Measurements from ENCODE around the gene VGLL4.

DNA sequence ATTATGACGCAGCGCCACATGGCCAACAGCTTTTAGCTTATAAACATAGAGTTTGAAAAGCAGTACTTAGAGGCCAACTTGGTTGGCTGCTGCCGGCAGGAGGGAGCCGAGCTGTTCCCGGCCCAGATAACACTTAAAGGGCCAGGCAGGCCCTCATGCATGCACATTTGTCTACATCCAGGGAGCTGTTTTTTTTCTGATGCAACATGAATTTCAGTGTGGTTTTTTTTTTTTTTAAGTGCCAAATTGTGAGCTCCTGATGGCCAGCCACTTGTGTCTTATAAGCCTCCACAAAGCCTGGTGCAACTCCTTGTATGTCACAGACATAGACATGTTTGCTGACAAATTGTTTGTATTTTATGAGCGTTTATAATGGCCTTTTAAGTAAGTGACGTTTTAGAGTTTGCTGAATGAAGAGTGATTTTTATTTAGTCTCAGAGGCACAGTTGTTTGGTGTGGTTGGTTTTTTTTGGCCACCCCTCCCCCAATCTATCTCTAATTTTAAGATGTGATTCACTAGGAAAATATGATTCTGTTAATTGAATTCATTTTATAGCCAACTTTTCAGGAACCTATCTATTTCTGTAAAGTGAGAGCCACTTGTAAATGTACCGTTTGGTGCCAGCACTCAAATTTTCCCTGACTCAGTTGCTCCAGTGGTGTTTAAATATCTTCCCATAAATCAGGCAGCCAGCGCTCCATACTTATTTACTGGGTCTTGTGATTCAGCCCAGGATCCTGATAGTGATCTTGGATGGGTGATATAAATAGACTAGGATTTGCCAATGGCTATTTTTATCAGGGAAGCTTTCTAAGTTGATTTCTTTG is 134.3 kb downstream of the VGLL4 start:
- TF ChIP-seq, protein P1, sequence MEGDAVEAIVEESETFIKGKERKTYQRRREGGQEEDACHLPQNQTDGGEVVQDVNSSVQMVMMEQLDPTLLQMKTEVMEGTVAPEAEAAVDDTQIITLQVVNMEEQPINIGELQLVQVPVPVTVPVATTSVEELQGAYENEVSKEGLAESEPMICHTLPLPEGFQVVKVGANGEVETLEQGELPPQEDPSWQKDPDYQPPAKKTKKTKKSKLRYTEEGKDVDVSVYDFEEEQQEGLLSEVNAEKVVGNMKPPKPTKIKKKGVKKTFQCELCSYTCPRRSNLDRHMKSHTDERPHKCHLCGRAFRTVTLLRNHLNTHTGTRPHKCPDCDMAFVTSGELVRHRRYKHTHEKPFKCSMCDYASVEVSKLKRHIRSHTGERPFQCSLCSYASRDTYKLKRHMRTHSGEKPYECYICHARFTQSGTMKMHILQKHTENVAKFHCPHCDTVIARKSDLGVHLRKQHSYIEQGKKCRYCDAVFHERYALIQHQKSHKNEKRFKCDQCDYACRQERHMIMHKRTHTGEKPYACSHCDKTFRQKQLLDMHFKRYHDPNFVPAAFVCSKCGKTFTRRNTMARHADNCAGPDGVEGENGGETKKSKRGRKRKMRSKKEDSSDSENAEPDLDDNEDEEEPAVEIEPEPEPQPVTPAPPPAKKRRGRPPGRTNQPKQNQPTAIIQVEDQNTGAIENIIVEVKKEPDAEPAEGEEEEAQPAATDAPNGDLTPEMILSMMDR (conservative IDR thresholded peaks at IDR 0.05 in 1 of 2, IDR thresholded peaks at IDR 0.05 in 1 of 2; ENCODE audit: extremely low read depth in 1 of 2, insufficient read depth in 1 of 2, low read depth in 1 of 2, low read length in 2 of 2): no peak
- TF ChIP-seq EZH2 (IDR thresholded peaks at IDR 0.05; ENCODE audit: borderline replicate concordance, low read length): no peak

Data from mammary epithelial cell (primary cell).